Stimulated activated naive CD8-positive, alpha-beta T cell treated with anti-CD3 and anti-CD28 coated beads, Interleukin-15, Interleukin-2, amounts not matched to agents 100 ng/mL and 50 ng/mL, for 24 hours (primary cell): ENCODE results near the gene CNN1.
A peak's percentile ranks its signal among the peaks of the same experiment; 100 is the strongest.

Experiments used
- H3K27ac Mint-ChIP-seq: one replicate; pipeline ENCODE4 v1.8.0; 2021; ENCODE audit warnings: mild to moderate bottlenecking, mixed read lengths
- H3K27me3 Mint-ChIP-seq: one replicate; pipeline ENCODE4 v1.8.0; 2021; ENCODE audit warnings: mixed read lengths
- H3K36me3 Mint-ChIP-seq: one replicate; pipeline ENCODE4 v1.8.0; 2021; ENCODE audit warnings: low read depth, mixed read lengths
- H3K4me1 Mint-ChIP-seq: one replicate; pipeline ENCODE4 v1.8.0; 2021; ENCODE audit warnings: low read depth, mixed read lengths
- H3K4me3 Mint-ChIP-seq: one replicate; pipeline ENCODE4 v1.8.0; 2021; ENCODE audit warnings: mild to moderate bottlenecking, mixed read lengths
- H3K9me3 Mint-ChIP-seq: one replicate; pipeline ENCODE4 v1.8.0; 2021; ENCODE audit warnings: mixed read lengths

CNN1 gene

DNA sequence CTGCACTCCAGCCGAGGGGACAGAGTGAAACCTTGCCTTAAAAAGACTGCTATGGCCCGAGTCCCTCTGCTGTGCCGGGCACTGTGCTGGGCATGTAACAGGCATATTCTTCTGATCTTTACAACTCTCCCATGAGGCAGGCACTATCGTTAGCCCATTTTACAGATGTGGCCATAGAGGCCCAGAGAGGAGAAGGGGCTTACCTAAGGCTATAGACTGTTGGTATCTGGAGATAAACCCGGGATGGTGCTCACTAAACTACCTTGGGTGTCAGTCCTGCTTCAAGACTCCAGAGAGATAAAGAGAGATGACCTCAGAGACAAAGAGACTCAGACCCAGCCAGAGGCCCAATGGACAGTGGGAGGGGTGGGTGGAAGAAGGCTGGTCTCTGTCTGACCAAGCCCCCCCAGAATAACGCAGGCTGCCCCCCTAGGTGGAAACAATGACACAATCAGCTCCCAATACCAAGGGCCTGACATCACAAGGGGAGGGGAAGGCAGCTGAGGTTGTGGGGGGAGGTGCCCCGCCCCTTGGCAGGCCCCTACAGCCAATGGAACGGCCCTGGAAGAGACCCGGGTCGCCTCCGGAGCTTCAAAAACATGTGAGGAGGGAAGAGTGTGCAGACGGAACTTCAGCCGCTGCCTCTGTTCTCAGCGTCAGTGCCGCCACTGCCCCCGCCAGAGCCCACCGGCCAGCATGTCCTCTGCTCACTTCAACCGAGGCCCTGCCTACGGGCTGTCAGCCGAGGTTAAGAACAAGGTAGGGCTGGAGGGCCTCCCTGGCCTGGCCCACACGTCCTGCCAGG lies at the start of gene CNN1:
TSS of gene CNN1 (plus strand) at position 620 of the 805 bp plus-strand sequence. CDS start at position 697, 77 bp downstream.
- H3K27ac Mint-ChIP-seq = no peak within 1 kb of the TSS
- H3K36me3 Mint-ChIP-seq = no peaks in the 10 kb centered on the region
- H3K27me3 Mint-ChIP-seq = peaks cover 23% of the 10 kb centered on the region
- peaks cover 11% of the 10 kb centered on the region for H3K4me1 Mint-ChIP-seq
- no peaks in the 10 kb centered on the region for H3K9me3 Mint-ChIP-seq
- H3K4me3 Mint-ChIP-seq = no peak within 1 kb of the TSS

DNA sequence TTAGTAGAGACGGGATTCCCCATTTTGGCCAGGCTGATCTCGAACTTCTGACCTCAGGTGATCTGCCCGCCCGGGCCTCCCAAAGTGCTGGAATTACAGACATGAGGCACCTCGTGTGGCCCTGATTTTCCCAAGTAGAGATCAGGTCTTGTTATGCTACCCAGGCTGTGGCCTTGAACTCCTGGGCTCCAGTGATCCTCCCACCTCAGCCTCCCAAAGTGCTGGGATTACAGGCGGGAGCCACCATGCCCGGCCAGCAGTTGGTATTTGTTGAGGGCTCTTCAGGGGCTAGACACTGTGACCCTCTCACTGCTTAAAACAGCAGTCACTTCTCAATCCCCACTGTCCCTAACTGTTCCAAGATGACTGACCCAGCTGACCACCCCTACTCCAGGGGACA lies 49.3 kb upstream of the CNN1 start:
- no peaks in the 10 kb centered on the region for H3K27me3 Mint-ChIP-seq

GRCh38 chr19:11494634-11495285 lies 43.9 kb upstream of the CNN1 start:
- Mint-ChIP-seq H3K4me3 (no peak overlapping the region), H3K9me3 (no peaks in the 10 kb centered on the region), H3K4me1 (no peaks in the 10 kb centered on the region), H3K27me3 (no peaks in the 10 kb centered on the region), H3K27ac (no peak overlapping the region), H3K36me3 (peaks cover 20% of the 10 kb centered on the region)

More for the DNA sequence above, 49.3 kb upstream of the CNN1 start:
- Mint-ChIP-seq H3K36me3 (peaks cover 21% of the 10 kb centered on the region), H3K27ac (no peak overlapping the region), H3K4me3 (no peak overlapping the region), H3K4me1 (no peaks in the 10 kb centered on the region), H3K9me3 (no peaks in the 10 kb centered on the region)

GRCh38 chr19:11495481-11495880 lies 43.2 kb upstream of the CNN1 start:
- no peak overlapping the region for H3K4me3 Mint-ChIP-seq
- peaks cover 21% of the 10 kb centered on the region for H3K36me3 Mint-ChIP-seq
- no peaks in the 10 kb centered on the region for H3K9me3 Mint-ChIP-seq
- no peaks in the 10 kb centered on the region for H3K27me3 Mint-ChIP-seq
- H3K4me1 Mint-ChIP-seq = no peaks in the 10 kb centered on the region
- H3K27ac Mint-ChIP-seq = no peak overlapping the region

DNA sequence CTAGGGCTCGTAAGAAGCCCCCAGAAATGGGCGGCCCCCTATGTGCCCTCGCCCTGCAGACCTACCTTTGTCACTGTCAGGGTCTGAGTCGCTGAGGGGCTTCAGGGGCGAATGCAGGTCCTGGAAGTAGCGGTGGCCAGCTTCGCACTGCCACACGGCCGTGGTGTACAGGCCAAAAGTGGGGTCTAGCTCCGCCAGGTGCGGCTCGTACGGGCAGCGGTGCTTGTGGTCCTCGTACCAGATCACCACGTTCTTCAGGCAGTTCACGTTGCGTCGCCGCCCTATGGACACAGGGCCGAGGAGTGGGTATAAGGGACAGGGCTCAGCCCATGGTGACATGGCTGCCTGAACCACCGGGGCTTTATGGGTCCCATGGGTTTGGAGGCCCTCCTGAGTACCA lies 42.8 kb upstream of the CNN1 start:
- Mint-ChIP-seq H3K4me3 (no peak overlapping the region), H3K36me3 (peaks cover 19% of the 10 kb centered on the region), H3K9me3 (no peaks in the 10 kb centered on the region)

DNA sequence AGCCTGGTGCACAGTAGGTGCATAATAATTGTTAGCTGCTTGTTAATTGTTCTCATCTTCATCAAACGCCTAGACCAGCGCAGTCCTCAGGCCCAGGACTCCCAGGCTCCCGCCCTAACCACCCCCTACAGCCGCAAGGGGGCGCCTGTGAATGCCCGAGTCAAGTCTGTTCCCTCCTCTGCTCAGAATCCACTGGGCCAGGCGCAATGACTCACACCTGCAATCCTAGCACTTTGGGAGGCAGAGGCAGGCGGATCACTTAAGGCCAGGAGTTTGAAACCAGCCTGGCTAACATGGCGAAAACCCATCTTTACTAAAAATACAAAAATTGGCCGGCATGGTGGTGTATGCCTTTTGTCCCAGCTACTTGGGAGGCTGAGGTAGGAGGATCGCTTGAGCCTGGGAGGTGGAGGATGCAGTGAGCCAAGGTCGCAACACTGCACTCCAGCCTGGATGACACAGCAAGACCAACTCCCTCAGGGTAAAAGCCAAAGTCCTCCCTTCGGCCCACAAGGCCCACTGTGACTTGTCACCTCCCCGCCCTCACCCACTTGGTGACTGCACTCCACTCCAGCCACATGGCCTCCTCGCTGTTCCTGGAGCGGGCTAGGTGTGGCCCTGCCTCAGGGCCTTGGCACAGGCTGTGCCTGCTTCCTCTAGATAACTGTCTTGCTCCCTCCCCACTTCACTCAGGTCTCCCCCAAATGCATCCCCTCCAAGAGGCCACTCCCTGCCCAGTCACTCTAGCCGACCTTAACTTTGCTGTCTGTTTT lies 42.1 kb upstream of the CNN1 start:
- peaks cover 16% of the 10 kb centered on the region for H3K36me3 Mint-ChIP-seq

More for the DNA sequence above, 42.8 kb upstream of the CNN1 start:
- Mint-ChIP-seq H3K4me1 (no peaks in the 10 kb centered on the region), H3K27me3 (no peaks in the 10 kb centered on the region), H3K27ac (no peak overlapping the region)

DNA sequence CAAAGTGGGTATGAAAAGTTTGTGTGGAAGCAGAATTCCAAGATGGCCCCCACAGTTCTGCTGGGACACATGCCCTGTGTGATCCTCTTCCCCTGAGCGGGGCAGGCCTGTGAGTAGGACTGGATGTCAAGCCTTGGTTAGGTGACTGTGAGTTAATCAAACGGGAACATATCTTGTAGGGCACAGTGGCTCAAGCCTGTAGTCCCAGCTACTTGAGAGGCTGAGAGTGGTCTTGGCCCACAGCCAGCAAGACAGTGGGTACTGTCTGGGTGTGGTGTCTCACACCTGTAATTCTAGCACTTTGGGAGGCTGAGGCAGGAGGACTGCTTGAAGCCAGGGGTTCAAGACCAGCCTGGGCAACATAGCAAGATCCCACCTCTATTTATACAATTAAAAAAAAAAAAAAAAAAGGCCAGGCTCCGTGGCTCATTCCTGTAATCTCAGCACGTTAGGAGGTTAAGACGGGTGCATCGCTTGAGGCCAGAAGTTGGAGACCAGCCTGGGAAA lies 39.4 kb upstream of the CNN1 start:
- H3K4me3 Mint-ChIP-seq = no peak overlapping the region
- H3K27me3 Mint-ChIP-seq = no peaks in the 10 kb centered on the region
- peaks cover under 1% of the 10 kb centered on the region for H3K4me1 Mint-ChIP-seq
- H3K36me3 Mint-ChIP-seq = peaks cover 15% of the 10 kb centered on the region
- H3K27ac Mint-ChIP-seq = no peak overlapping the region
- H3K9me3 Mint-ChIP-seq = no peaks in the 10 kb centered on the region

More for the DNA sequence above, 42.1 kb upstream of the CNN1 start:
- Mint-ChIP-seq H3K27me3 (no peaks in the 10 kb centered on the region), H3K4me3 (no peak overlapping the region), H3K9me3 (no peaks in the 10 kb centered on the region), H3K27ac (no peak overlapping the region), H3K4me1 (no peaks in the 10 kb centered on the region)

GRCh38 chr19:11499890-11500420 lies 38.7 kb upstream of the CNN1 start:
- Mint-ChIP-seq H3K4me1 (peaks cover 7% of the 10 kb centered on the region), H3K27ac (no peak overlapping the region), H3K27me3 (no peaks in the 10 kb centered on the region), H3K36me3 (peaks cover 20% of the 10 kb centered on the region), H3K4me3 (no peak overlapping the region), H3K9me3 (no peaks in the 10 kb centered on the region)

DNA sequence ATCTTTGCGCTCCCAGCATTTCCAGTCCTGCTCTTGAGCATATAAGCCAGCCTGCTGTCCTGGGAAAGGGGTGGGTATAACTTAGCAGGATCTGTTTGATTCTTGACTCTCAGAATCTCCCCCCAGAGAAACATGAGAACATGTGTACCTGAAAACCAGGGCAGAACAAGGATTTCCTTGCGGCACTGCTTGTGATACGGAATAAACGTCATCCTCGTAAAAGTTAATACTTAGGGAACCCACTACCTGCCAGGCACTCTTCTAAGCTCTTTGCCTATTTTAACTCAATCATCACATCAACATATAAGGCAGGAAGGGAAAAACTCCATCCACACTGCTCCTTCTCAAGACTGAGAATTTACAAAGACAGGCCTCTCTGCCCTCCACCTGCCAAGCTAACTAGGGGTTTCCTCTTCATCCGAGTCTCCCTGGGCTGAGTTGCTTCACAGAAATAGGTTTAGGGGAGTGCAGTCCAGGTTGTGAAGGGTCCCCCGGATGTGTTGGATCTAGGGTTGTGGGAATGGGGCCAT lies 34.1 kb upstream of the CNN1 start:
- Mint-ChIP-seq H3K27ac (peak overlapping the region; percentile 76), H3K9me3 (no peaks in the 10 kb centered on the region), H3K4me3 (peak overlapping the region; percentile 87), H3K36me3 (peaks cover 14% of the 10 kb centered on the region), H3K27me3 (no peaks in the 10 kb centered on the region), H3K4me1 (peaks cover 25% of the 10 kb centered on the region)

DNA sequence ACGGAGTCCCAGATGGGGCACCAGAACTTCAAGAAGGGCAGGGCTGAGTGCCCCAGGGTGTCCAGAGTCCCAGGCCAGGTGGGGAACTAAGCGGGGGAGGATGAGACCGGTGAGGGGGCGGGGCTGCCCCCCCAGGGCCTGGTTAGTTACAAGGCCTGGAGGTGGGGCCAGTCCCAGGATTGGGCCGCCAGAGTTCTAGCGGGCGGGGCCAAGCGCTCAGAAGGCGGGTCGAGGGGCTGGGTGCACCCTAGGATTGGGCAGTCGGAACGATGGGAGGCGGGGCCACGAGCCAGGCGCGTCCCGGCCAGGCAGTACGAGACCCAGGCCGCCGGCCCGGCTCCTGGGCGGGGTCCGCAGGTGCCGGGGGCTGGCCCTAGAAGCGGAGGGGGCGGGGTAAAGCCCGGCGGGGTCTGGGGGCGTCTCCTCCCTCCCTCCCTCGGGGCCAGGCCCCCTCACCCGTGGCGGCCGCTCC lies 33.6 kb upstream of the CNN1 start:
- peak overlapping the region; percentile 87 for H3K4me3 Mint-ChIP-seq
- no peaks in the 10 kb centered on the region for H3K9me3 Mint-ChIP-seq
- H3K4me1 Mint-ChIP-seq = peaks cover 25% of the 10 kb centered on the region
- peak overlapping the region; percentile 76 for H3K27ac Mint-ChIP-seq
- H3K27me3 Mint-ChIP-seq = no peaks in the 10 kb centered on the region
- peaks cover 9% of the 10 kb centered on the region for H3K36me3 Mint-ChIP-seq

- no peaks in the 10 kb centered on the region for H3K27me3 Mint-ChIP-seq
Measured at GRCh38 chr19:11505504-11506100, 33.0 kb upstream of the CNN1 start, which contains the start of gene ZNF653. TSS of gene ZNF653 (minus strand) at chr19:11505839. CDS start at chr19:11505786, 53 bp downstream.

DNA sequence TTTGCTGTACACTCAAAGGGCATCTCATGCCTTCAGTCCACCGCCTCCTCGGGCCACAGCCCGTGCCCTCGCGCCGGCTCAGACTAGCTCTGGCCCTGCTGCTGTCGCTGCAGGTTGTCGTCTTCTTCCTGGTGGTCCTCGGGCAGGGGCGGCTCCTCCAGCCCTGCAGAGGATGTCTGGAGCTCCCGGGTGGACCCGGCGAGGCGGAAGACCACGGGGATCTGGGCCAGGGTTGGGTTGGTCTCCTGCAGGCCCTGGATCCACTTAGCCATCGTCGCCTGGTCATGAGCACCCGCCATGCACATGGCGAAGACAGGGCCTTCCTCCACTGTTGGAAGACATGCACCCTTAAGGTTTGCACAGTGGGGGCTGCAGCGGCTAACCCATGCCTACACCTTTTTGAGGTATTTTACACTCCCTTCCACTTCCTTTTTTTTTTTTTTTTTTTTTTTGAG lies 32.5 kb upstream of the CNN1 start:
- H3K27ac Mint-ChIP-seq = peak overlapping the region; percentile 93
- peaks cover 25% of the 10 kb centered on the region for H3K4me1 Mint-ChIP-seq
- H3K36me3 Mint-ChIP-seq = peaks cover 12% of the 10 kb centered on the region
- no peaks in the 10 kb centered on the region for H3K9me3 Mint-ChIP-seq
- H3K4me3 Mint-ChIP-seq = peak overlapping the region; percentile 87
- no peaks in the 10 kb centered on the region for H3K27me3 Mint-ChIP-seq

More at GRCh38 chr19:11505504-11506100, 33.0 kb upstream of the CNN1 start, which contains the start of gene ZNF653:
- Mint-ChIP-seq H3K27ac (peak within 1 kb of the TSS; percentile 93), H3K4me1 (peaks cover 25% of the 10 kb centered on the region), H3K9me3 (no peaks in the 10 kb centered on the region), H3K4me3 (peak within 1 kb of the TSS; percentile 87), H3K36me3 (peaks cover 9% of the 10 kb centered on the region)

- peaks cover 16% of the 10 kb centered on the region for H3K36me3 Mint-ChIP-seq
- peak overlapping the region; percentile 93 for H3K27ac Mint-ChIP-seq
- H3K4me3 Mint-ChIP-seq = peak overlapping the region; percentile 87
- no peaks in the 10 kb centered on the region for H3K9me3 Mint-ChIP-seq
- H3K4me1 Mint-ChIP-seq = peaks cover 25% of the 10 kb centered on the region
- no peaks in the 10 kb centered on the region for H3K27me3 Mint-ChIP-seq
Measured at GRCh38 chr19:11506967-11507366, 31.7 kb upstream of the CNN1 start.
